Neuronal stem cell (in vitro differentiated cells): ENCODE data around the gene TCF7. TPM values are rescaled to one million over a fixed set of nuclear protein-coding genes. Genes with fewer than 3 reads are reported as not detected.
A peak's percentile ranks its signal among the peaks of the same experiment; 100 is the strongest.

ENCODE experiments used
- DNase-seq: peaks from one replicate; pipeline ENCODE4 v3.0.0-alpha.2; 2013; ENCODE audit warnings: low spot score
- H2AFZ ChIP-seq: one replicate; pipeline ENCODE4 v1.6.1; 2013; ENCODE audit warnings: mild to moderate bottlenecking, low read length, inconsistent platforms
- H2AK5ac ChIP-seq: 2 replicates; pipeline ENCODE4 v1.6.1; 2013; ENCODE audit warnings: low read depth, mild to moderate bottlenecking, inconsistent platforms, low read length, moderate library complexity, mixed read lengths
- H2BK120ac ChIP-seq: 2 replicates; pipeline ENCODE4 v1.6.1; 2013; ENCODE audit warnings: low read depth, mild to moderate bottlenecking, inconsistent platforms, low read length, moderate library complexity, mixed read lengths
- H2BK12ac ChIP-seq: one replicate; pipeline ENCODE4 v1.6.1; 2013; ENCODE audit warnings: low read length, inconsistent platforms
- H2BK15ac ChIP-seq: 2 replicates; pipeline ENCODE4 v1.6.1; 2013; ENCODE audit warnings: mild to moderate bottlenecking, low read length, inconsistent platforms, mixed read lengths
- H2BK5ac ChIP-seq: one replicate; pipeline ENCODE4 v1.6.1; 2013; ENCODE audit warnings: inconsistent platforms, mild to moderate bottlenecking, low read length, moderate library complexity
- H3K14ac ChIP-seq: one replicate; pipeline ENCODE4 v1.6.1; 2013; ENCODE audit warnings: low read length, inconsistent platforms
- H3K18ac ChIP-seq: 2 replicates; pipeline ENCODE4 v1.6.1; 2013; ENCODE audit warnings: low read length, inconsistent platforms
- H3K23ac ChIP-seq: 2 replicates; pipeline ENCODE4 v1.6.1; 2013; ENCODE audit warnings: low read depth, mild to moderate bottlenecking, mixed read lengths, low read length, inconsistent platforms; ENCODE audit not compliant: poor library complexity
- H3K27ac ChIP-seq: replicated peaks from 3 replicates; pipeline ENCODE4 v1.5.1; 2013; ENCODE audit warnings: low read length, inconsistent platforms
- H3K27me3 ChIP-seq, 3 experiments: 2 replicates each; pipeline ENCODE4 v1.6.1; 2013; ENCODE audit warnings: low read length in 3 of 3, mild to moderate bottlenecking in 2 of 3, inconsistent platforms in 1 of 3, low read depth in 1 of 3, mixed read lengths in 1 of 3, moderate library complexity in 1 of 3; ENCODE audit not compliant: control insufficient read depth in 3 of 3, insufficient read depth in 3 of 3
- H3K36me3 ChIP-seq, 2 donors: replicated peaks in 1 of 2; 2 replicates each; pipeline ENCODE4 v1.6.1; 2013; ENCODE audit warnings: low read length in 2 of 2; ENCODE audit not compliant: control insufficient read depth in 2 of 2, insufficient read depth in 2 of 2
- H3K4ac ChIP-seq: 2 replicates; pipeline ENCODE4 v1.6.1; 2013; ENCODE audit warnings: inconsistent platforms, mild to moderate bottlenecking, low read length, moderate library complexity
- H3K4me1 ChIP-seq, 2 donors: 1 replicate in 1 of 2; 2 replicates in 1 of 2; pipeline ENCODE4 v1.6.1; 2013; ENCODE audit warnings: low read length in 2 of 2, low read depth in 1 of 2; ENCODE audit not compliant: control insufficient read depth in 2 of 2, insufficient read depth in 1 of 2
- H3K4me2 ChIP-seq: one replicate; pipeline ENCODE4 v1.6.1; 2013; ENCODE audit warnings: mild to moderate bottlenecking, low read length, inconsistent platforms; ENCODE audit not compliant: insufficient read depth, poor library complexity, severe bottlenecking
- H3K4me3 ChIP-seq, 2 donors: 2 replicates each; pipeline ENCODE4 v1.5.1; 2013; ENCODE audit warnings: low read length in 2 of 2, mild to moderate bottlenecking in 2 of 2, inconsistent platforms in 1 of 2, moderate library complexity in 1 of 2
- H3K79me1 ChIP-seq: one replicate; pipeline ENCODE4 v1.6.1; 2013; ENCODE audit warnings: low read depth, mild to moderate bottlenecking, inconsistent platforms, low read length, moderate library complexity
- H3K9ac ChIP-seq: one replicate; pipeline ENCODE4 v1.6.1; 2013; ENCODE audit warnings: mild to moderate bottlenecking, low read depth, low read length, inconsistent platforms; ENCODE audit not compliant: poor library complexity
- H3K9me3 ChIP-seq, 2 donors: replicated peaks in 1 of 2; 2 replicates each; pipeline versions ENCODE3 to v1.6.1; 2013; ENCODE audit warnings: low read length in 2 of 2, mild to moderate bottlenecking in 2 of 2, inconsistent platforms in 1 of 2, low read depth in 1 of 2, mixed read lengths in 1 of 2, moderate library complexity in 1 of 2; ENCODE audit not compliant: control insufficient read depth in 2 of 2, insufficient read depth in 1 of 2
- H4K8ac ChIP-seq: one replicate; pipeline ENCODE4 v1.6.1; 2013; ENCODE audit warnings: low read depth, mild to moderate bottlenecking, inconsistent platforms, low read length, moderate library complexity
- H4K91ac ChIP-seq: one replicate; pipeline ENCODE4 v1.6.1; 2013; ENCODE audit warnings: low read length, low read depth, mild to moderate bottlenecking, inconsistent platforms; ENCODE audit not compliant: poor library complexity
- WGBS, 2 donors: extraction: QIAGEN DNeasy Blood & Tissue Kit; methylation state at CpG; one replicate each; pipeline ENCODE4 v1.1.7; 2013; ENCODE audit warnings: missing lambda C conversion rate in 2 of 2, mixed read lengths in 1 of 2; ENCODE audit not compliant: insufficient read length in 2 of 2, insufficient replicate concordance in 1 of 2; ENCODE audit errors: extremely low coverage in 2 of 2; 5-methylcytosine and 5-hydroxymethylcytosine counted together
- polyA plus RNA-seq, 2 experiments: library from polyadenylated mRNA; stranded (reverse); fragments of 200-250 nt; gene quantifications; one replicate each; pipeline ENCODE4 v1.2.3, GENCODE V29; 2013

The TCF7 gene
- 4.1 TPM for polyA plus RNA-seq (2013, experiment 1 of 2)
- polyA plus RNA-seq (2013, experiment 2 of 2), result 4.2 TPM

GRCh38 chr5:134113902-134114875 is at the start of gene TCF7:
Gene TCF7, plus strand, starts transcription at chr5:134114681. Its CDS starts 226 bp downstream, at chr5:134114907.
- Histone ChIP-seq H3K27ac (no peak within 1 kb of the TSS), H2BK120ac (no peak within 1 kb of the TSS), H2AFZ (peak within 1 kb of the TSS; percentile 94), H3K4me2 (peak within 1 kb of the TSS; percentile 97), H2BK5ac (no peak within 1 kb of the TSS), H3K36me3 (no peaks in the 10 kb centered on the region), H3K23ac (peak within 1 kb of the TSS; percentile 67), H4K91ac (no peak within 1 kb of the TSS), H2BK15ac (peak within 1 kb of the TSS; percentile 30), H3K18ac (peak within 1 kb of the TSS; percentile 93), H3K79me1 (no peaks in the 10 kb centered on the region), H3K9me3 (no peaks in the 10 kb centered on the region), H3K14ac (peak within 1 kb of the TSS; percentile 22), H3K4me1 (peaks cover 14 to 15% of the 10 kb centered on the region in 2 donors), H2AK5ac (peak within 1 kb of the TSS; percentile 48), H3K4ac (no peak within 1 kb of the TSS), H2BK12ac (peak within 1 kb of the TSS; percentile 22), H3K9ac (peak within 1 kb of the TSS; percentile 65), H3K4me3 (peak within 1 kb of the TSS; percentile 53 to 85), H3K27me3 (peaks cover 6 to 38% (median 36%) of the 10 kb centered on the region in 3 experiments), H4K8ac (no peak within 1 kb of the TSS)
- WGBS, 2 donors, result no CpG with 5 or more reads among the region's 90 CpGs
- DNase-seq, result peak; percentile 81

- no peak overlapping the region for H4K8ac ChIP-seq
- no peak overlapping the region for H2BK120ac ChIP-seq
- no peak overlapping the region for H4K91ac ChIP-seq
- H2BK12ac ChIP-seq, result no peak overlapping the region
- no peak overlapping the region for H2BK5ac ChIP-seq
- H3K4me2 ChIP-seq, result no peak overlapping the region
- H2BK15ac ChIP-seq, result no peak overlapping the region
- H3K4me1 ChIP-seq, result peaks cover 1 to 5% of the 10 kb centered on the region in 2 donors
- no peak overlapping the region for H3K27ac ChIP-seq
- no peak for DNase-seq
- H3K27me3 ChIP-seq, result peaks cover 0 to 42% (median 17%) of the 10 kb centered on the region in 3 experiments
- H3K9me3 ChIP-seq, result no peaks in the 10 kb centered on the region
- H3K36me3 ChIP-seq, result no peaks in the 10 kb centered on the region
- no peak overlapping the region for H3K18ac ChIP-seq
- no peak overlapping the region for H3K14ac ChIP-seq
- H3K23ac ChIP-seq, result no peak overlapping the region
- no peaks in the 10 kb centered on the region for H3K79me1 ChIP-seq
- no CpG with 5 or more reads among the region's 6 CpGs for WGBS, 2 donors
- H2AFZ ChIP-seq, result no peak overlapping the region
- H3K4me3 ChIP-seq, result no peak overlapping the region
- H2AK5ac ChIP-seq, result no peak overlapping the region
- H3K4ac ChIP-seq, result no peak overlapping the region
- H3K9ac ChIP-seq, result no peak overlapping the region
These were observed 44.9 kb upstream of the TCF7 start for GRCh38 chr5:134069553-134069952.

GRCh38 chr5:134070725-134071613 is 43.5 kb upstream of the TCF7 start:
- Histone ChIP-seq H2BK12ac (no peak overlapping the region), H2AFZ (peak overlapping the region; percentile 80), H3K4me3 (no peak overlapping the region), H3K27me3 (peaks cover 0 to 42% (median 17%) of the 10 kb centered on the region in 3 experiments), H3K79me1 (no peaks in the 10 kb centered on the region), H3K4ac (no peak overlapping the region), H3K4me2 (peak overlapping the region; percentile 29), H2AK5ac (no peak overlapping the region), H2BK5ac (no peak overlapping the region), H3K23ac (no peak overlapping the region), H3K18ac (peak overlapping the region; percentile 63), H2BK15ac (no peak overlapping the region), H3K4me1 (peaks cover 1 to 5% of the 10 kb centered on the region in 2 donors), H3K36me3 (no peaks in the 10 kb centered on the region), H3K9ac (no peak overlapping the region), H3K27ac (no peak overlapping the region), H2BK120ac (no peak overlapping the region), H4K8ac (no peak overlapping the region), H3K9me3 (no peaks in the 10 kb centered on the region), H3K14ac (no peak overlapping the region), H4K91ac (no peak overlapping the region)
- peak; percentile 27 for DNase-seq
- no CpG with 5 or more reads among the region's 46 CpGs for WGBS, 2 donors
